Middle frontal gyrus (tissue), 1 donor: ENCODE results near the gene CRYZL1.

Experiments
- DNase-seq: peaks from one replicate; pipeline ENCODE4 v3.0.0-alpha.2; 2015; ENCODE audit warnings: low spot score; ENCODE audit errors: extremely low spot score

CRYZL1 gene

GRCh38 chr21:33542640-33543504 is 98.7 kb downstream of the CRYZL1 start, which contains the start of gene SON:
Gene SON, plus strand, starts transcription at chr21:33543038. Its CDS starts 55 bp downstream, at chr21:33543093.
- DNase-seq: peak; percentile 99

GRCh38 chr21:33541756-33542639 is 99.5 kb downstream of the CRYZL1 start, which contains the start of gene GART:
Gene GART, minus strand, starts transcription at chr21:33542117. Its CDS starts 2,802 bp downstream, at chr21:33539315.
- peak; percentile 53 for DNase-seq

- no peak for DNase-seq
Measured at GRCh38 chr21:33541105-33541711, 100.3 kb downstream of the CRYZL1 start.

GRCh38 chr21:33540711-33541104 is 100.8 kb downstream of the CRYZL1 start:
- no peak for DNase-seq

GRCh38 chr21:33539616-33540015 is 101.9 kb downstream of the CRYZL1 start:
- no peak for DNase-seq
